OCI-LY1 (cell line): Measurements from ENCODE around the gene NUP214.

ENCODE experiments used
- EZH2 ChIP-seq: fragments of 200-600 bp; sonication (generic), shearing (Covaris generic); IDR thresholded peaks from 2 replicates; pipeline ENCODE4 v1.8.0; 2017; ENCODE audit warnings: borderline replicate concordance, mixed run types, mild to moderate bottlenecking, antibody characterized with exemption, low read length, moderate library complexity, mixed read lengths
- TF ChIP-seq, protein P1 (sequence below): fragments of 200-600 bp; sonication (generic), shearing (Covaris generic); IDR thresholded peaks from 2 replicates; pipeline ENCODE4 v1.5.1; 2017; ENCODE audit warnings: mild to moderate bottlenecking, antibody characterized with exemption, low read length, moderate library complexity, mixed read lengths

DNA sequence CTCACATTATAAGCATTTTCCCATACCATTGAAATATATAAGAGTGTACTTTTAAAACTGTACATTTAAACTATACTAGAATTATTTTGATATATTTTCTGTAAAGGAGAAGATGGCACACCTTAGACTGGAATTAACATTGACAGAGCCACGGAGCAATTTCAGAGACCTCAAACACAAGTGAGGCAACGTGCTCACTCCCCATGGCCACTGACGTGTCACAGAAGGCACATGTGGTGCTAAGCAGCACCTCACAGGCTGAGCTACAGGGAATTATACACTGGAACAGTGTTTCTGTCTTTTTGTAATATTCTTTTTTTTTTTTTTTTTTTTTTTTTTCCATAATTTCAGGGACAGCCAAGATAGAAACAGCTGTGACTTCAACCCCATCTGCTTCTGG lies 66.5 kb downstream of the NUP214 start:
- TF ChIP-seq, protein P1, sequence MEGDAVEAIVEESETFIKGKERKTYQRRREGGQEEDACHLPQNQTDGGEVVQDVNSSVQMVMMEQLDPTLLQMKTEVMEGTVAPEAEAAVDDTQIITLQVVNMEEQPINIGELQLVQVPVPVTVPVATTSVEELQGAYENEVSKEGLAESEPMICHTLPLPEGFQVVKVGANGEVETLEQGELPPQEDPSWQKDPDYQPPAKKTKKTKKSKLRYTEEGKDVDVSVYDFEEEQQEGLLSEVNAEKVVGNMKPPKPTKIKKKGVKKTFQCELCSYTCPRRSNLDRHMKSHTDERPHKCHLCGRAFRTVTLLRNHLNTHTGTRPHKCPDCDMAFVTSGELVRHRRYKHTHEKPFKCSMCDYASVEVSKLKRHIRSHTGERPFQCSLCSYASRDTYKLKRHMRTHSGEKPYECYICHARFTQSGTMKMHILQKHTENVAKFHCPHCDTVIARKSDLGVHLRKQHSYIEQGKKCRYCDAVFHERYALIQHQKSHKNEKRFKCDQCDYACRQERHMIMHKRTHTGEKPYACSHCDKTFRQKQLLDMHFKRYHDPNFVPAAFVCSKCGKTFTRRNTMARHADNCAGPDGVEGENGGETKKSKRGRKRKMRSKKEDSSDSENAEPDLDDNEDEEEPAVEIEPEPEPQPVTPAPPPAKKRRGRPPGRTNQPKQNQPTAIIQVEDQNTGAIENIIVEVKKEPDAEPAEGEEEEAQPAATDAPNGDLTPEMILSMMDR = no peak
- no peak for TF ChIP-seq EZH2
